ENCODE measurements around the gene ZBED1. TPM values are rescaled to one million over a fixed set of nuclear protein-coding genes. Genes with fewer than 3 reads are reported as not detected.

ZBED1 gene
- total and polyA plus RNA-seq, 2 donors (not counting 3 experiments of a cell fraction or from before 2014, with no cell fraction given), result 24.6 to 46.5 TPM

GRCh38 chrX:2526390-2526789, 25.6 kb upstream of the ZBED1 start:
- no peaks in the 10 kb centered on the region for H3K9me3 ChIP-seq (replicated peaks; ENCODE audit: control insufficient read depth, insufficient read depth, low read length)
- intact Hi-C loops (cut with micrococcal nuclease), result no loop called here
- H2AFZ ChIP-seq (ENCODE audit: low read depth, low read length), result no peak overlapping the region
- no peaks in the 10 kb centered on the region for H3K36me3 ChIP-seq (ENCODE audit: control insufficient read depth in 2 of 2, extremely low read depth in 1 of 2, insufficient read depth in 2 of 2, low read length in 2 of 2)
- ChIA-PET POLR2A (no interaction called here), CTCF (no interaction called here)
- no peak overlapping the region for H3K9ac ChIP-seq (replicated peaks; ENCODE audit: extremely low read depth, insufficient read depth, low read length)
- no peak overlapping the region for H3K4me2 ChIP-seq (ENCODE audit: insufficient read depth, low read length)
- no peaks in the 10 kb centered on the region for H3K4me1 ChIP-seq (ENCODE audit: control insufficient read depth, extremely low read depth, insufficient read depth, low read length)
- no peaks in the 10 kb centered on the region for H4K20me1 ChIP-seq (replicated peaks; ENCODE audit: control insufficient read depth, extremely low read depth, insufficient read depth, low read length)
- no peak for TF ChIP-seq MYC (IDR thresholded peaks at IDR 0.05; ENCODE audit: low read depth, low read length)
- no peak for TF ChIP-seq GATA2 (IDR thresholded peaks at IDR 0.05; ENCODE audit: insufficient read depth, insufficient read length, low read depth, low read length)
- no peak for TF ChIP-seq JUN (IDR thresholded peaks at IDR 0.05; ENCODE audit: borderline replicate concordance, insufficient read depth, insufficient read length, low read depth)
- TF ChIP-seq MAX (IDR thresholded peaks at IDR 0.05; ENCODE audit: insufficient read depth, insufficient read length), result no peak
- TF ChIP-seq FOS (IDR thresholded peaks at IDR 0.05; ENCODE audit: borderline replicate concordance, insufficient read depth, low read length), result no peak
- no peak overlapping the region for H3K4me3 ChIP-seq (replicated peaks in 1 of 3; ENCODE audit: insufficient read depth in 1 of 3, low read depth in 1 of 3, low read length in 3 of 3)
- H3K27ac ChIP-seq (ENCODE audit: insufficient read depth, low read depth, low read length), result no peak overlapping the region
- H3K79me2 ChIP-seq (ENCODE audit: control insufficient read depth, insufficient read depth, low read length), result no peaks in the 10 kb centered on the region
- H3K9me1 ChIP-seq (replicated peaks; ENCODE audit: control insufficient read depth, extremely low read depth, insufficient read depth, low read length), result no peaks in the 10 kb centered on the region
- no peaks in the 10 kb centered on the region for H3K27me3 ChIP-seq (ENCODE audit: control insufficient read depth in 2 of 2, insufficient read depth in 2 of 2, low read length in 2 of 2)
- FAIRE-seq (no peak), DNase-seq (ENCODE audit: low read depth, low spot score) (no peak)
- BruUV-seq (replicated peaks), result no TSS peak
- dilution Hi-C loops (cut with MboI; ENCODE audit: extremely low pct_ligation_motif_present, low sequenced_read_pairs), result no loop called here

GRCh38 chrX:2523911-2524310, 23.1 kb upstream of the ZBED1 start:
- dilution Hi-C loops (cut with MboI; ENCODE audit: extremely low pct_ligation_motif_present, low sequenced_read_pairs), result no loop called here
- CTCF ChIA-PET, result no interaction called here

More at GRCh38 chrX:2523911-2524310, 23.1 kb upstream of the ZBED1 start:
- H3K9ac ChIP-seq (replicated peaks; ENCODE audit: extremely low read depth, insufficient read depth, low read length), result no peak overlapping the region
- no peaks in the 10 kb centered on the region for H3K4me1 ChIP-seq (ENCODE audit: control insufficient read depth, extremely low read depth, insufficient read depth, low read length)
- H3K36me3 ChIP-seq (ENCODE audit: control insufficient read depth in 2 of 2, extremely low read depth in 1 of 2, insufficient read depth in 2 of 2, low read length in 2 of 2), result no peaks in the 10 kb centered on the region
- no peaks in the 10 kb centered on the region for H3K9me3 ChIP-seq (replicated peaks; ENCODE audit: control insufficient read depth, insufficient read depth, low read length)
- H3K4me3 ChIP-seq (replicated peaks in 1 of 3; ENCODE audit: insufficient read depth in 1 of 3, low read depth in 1 of 3, low read length in 3 of 3), result no peak overlapping the region
- no peak overlapping the region for H2AFZ ChIP-seq (ENCODE audit: low read depth, low read length)
- no peaks in the 10 kb centered on the region for H3K79me2 ChIP-seq (ENCODE audit: control insufficient read depth, insufficient read depth, low read length)
- no peak overlapping the region for H3K27ac ChIP-seq (ENCODE audit: insufficient read depth, low read depth, low read length)
- DNase-seq (ENCODE audit: low read depth, low spot score), result no peak
- BruUV-seq (replicated peaks), result no TSS peak
- intact Hi-C loops (cut with micrococcal nuclease), result no loop called here
- H3K9me1 ChIP-seq (replicated peaks; ENCODE audit: control insufficient read depth, extremely low read depth, insufficient read depth, low read length), result no peaks in the 10 kb centered on the region
- TF ChIP-seq POLR2A (IDR thresholded peaks at IDR 0.05; ENCODE audit: low read depth, low read length), result no peak
- TF ChIP-seq EZH2 (IDR thresholded peaks at IDR 0.05; ENCODE audit: borderline replicate concordance, low read depth, low read length, severe bottlenecking), result no peak
- TF ChIP-seq MAX (IDR thresholded peaks at IDR 0.05; ENCODE audit: insufficient read depth, insufficient read length), result no peak
- TF ChIP-seq CTCF (IDR thresholded peaks at IDR 0.05; ENCODE audit: extremely low read depth in 1 of 2, insufficient read depth in 1 of 2, low read depth in 1 of 2, low read length in 2 of 2), result no peak
- no peak for TF ChIP-seq POLR2AphosphoS5 (IDR thresholded peaks at IDR 0.05; ENCODE audit: insufficient read depth, low read depth, low read length)
- TF ChIP-seq GATA2 (IDR thresholded peaks at IDR 0.05; ENCODE audit: insufficient read depth, insufficient read length, low read depth, low read length), result no peak
- TF ChIP-seq JUN (IDR thresholded peaks at IDR 0.05; ENCODE audit: borderline replicate concordance, insufficient read depth, insufficient read length, low read depth), result no peak
- TF ChIP-seq MYC (IDR thresholded peaks at IDR 0.05; ENCODE audit: low read depth, low read length), result no peak
- TF ChIP-seq FOS (IDR thresholded peaks at IDR 0.05; ENCODE audit: borderline replicate concordance, insufficient read depth, low read length), result no peak
- no peaks in the 10 kb centered on the region for H3K27me3 ChIP-seq (ENCODE audit: control insufficient read depth in 2 of 2, insufficient read depth in 2 of 2, low read length in 2 of 2)
- H3K4me2 ChIP-seq (ENCODE audit: insufficient read depth, low read length), result no peak overlapping the region
- no peaks in the 10 kb centered on the region for H4K20me1 ChIP-seq (replicated peaks; ENCODE audit: control insufficient read depth, extremely low read depth, insufficient read depth, low read length)
- FAIRE-seq, result no peak
- POLR2A ChIA-PET, result no interaction called here

Data from endothelial cell of umbilical vein (primary cell).